Measurements from ENCODE around the gene TLX2. TPM values are rescaled to one million over a fixed set of nuclear protein-coding genes. Genes with fewer than 3 reads are reported as not detected.
A peak's percentile ranks its signal among the peaks of the same experiment; 100 is the strongest.

TLX2 gene
- total and polyA plus RNA-seq, 2 of the 4 experiments (the other 2 are of a cell fraction) = not detected

DNA sequence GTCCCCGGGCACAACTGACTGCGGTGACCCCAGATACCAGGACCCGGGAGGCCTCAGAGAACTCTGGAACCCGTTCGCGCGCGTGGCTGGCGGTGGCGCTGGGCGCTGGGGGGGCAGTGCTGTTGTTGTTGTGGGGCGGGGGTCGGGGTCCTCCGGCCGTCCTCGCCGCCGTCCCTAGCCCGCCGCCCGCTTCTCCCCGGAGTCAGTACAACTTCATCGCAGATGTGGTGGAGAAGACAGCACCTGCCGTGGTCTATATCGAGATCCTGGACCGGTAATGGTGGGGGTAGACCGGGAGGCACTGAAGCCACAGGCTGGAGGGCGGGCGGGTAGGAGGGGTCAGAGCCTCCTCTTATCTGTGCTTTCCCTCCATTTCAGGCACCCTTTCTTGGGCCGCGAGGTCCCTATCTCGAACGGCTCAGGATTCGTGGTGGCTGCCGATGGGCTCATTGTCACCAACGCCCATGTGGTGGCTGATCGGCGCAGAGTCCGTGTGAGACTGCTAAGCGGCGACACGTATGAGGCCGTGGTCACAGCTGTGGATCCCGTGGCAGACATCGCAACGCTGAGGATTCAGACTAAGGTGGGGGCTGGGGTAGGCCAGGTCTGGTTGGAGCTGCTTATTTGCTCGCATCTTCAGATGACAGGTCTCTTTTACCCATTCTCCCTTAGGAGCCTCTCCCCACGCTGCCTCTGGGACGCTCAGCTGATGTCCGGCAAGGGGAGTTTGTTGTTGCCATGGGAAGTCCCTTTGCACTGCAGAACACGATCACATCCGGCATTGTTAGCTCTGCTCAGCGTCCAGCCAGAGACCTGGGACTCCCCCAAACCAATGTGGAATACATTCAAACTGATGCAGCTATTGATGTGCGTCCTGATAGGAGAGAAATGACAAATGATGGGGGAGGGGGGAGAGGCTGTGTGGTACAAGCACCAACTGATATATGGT, 16.3 kb downstream of the TLX2 start:
- Histone ChIP-seq H3K56ac (ENCODE audit: extremely low read depth, insufficient read depth, low read length) (peak overlapping the region; percentile 50; the same call in 1 of the 2 replicates), H3K23ac (ENCODE audit: low read depth, low read length) (peak overlapping the region; percentile 92), H4K8ac (ENCODE audit: low read depth in 2 of 2, low read length in 2 of 2) (peak overlapping the region; percentile 27 to 71; a peak in 3 of 4 replicates), H3K9ac (ENCODE audit: low read depth, low read length) (peak overlapping the region; percentile 90), H3K4me1 (ENCODE audit: control insufficient read depth, insufficient read depth, low read length) (peaks cover 12% of the 10 kb centered on the region), H3K18ac (ENCODE audit: low read depth, low read length) (peak overlapping the region; percentile 4; the same call in 1 of the 2 replicates), H3K36me3 (ENCODE audit: control insufficient read depth, insufficient read depth, low read length) (peaks cover 43% of the 10 kb centered on the region), H3K14ac (replicated peaks; ENCODE audit: low read depth, low read length) (peak overlapping the region; percentile 97), H2BK20ac (ENCODE audit: low read depth, low read length) (no peak overlapping the region; the same call in 1 of the 2 replicates), H3K4me3 (ENCODE audit: insufficient read depth, low read depth, low read length) (peak overlapping the region; percentile 58), H3K4me2 (ENCODE audit: low read depth, low read length) (peak overlapping the region; percentile 90), H2AFZ (replicated peaks; ENCODE audit: low read length, poor library complexity) (peak overlapping the region; percentile 99), H3K27ac (ENCODE audit: insufficient read depth, low read length) (peak overlapping the region; percentile 85), H3K4ac (ENCODE audit: low read depth, low read length) (peak overlapping the region; percentile 89), H2AK5ac (ENCODE audit: low read depth, low read length) (peak overlapping the region; percentile 61), H2AK9ac (replicated peaks; ENCODE audit: low read depth, low read length, poor library complexity) (peak overlapping the region; percentile 100), H2BK5ac (ENCODE audit: low read depth, low read length, poor library complexity, severe bottlenecking) (peak overlapping the region; percentile 88), H3K27me3 (ENCODE audit: control insufficient read depth, insufficient read depth, low read length) (no peaks in the 10 kb centered on the region), H2BK15ac (ENCODE audit: low read depth, low read length) (peak overlapping the region; percentile 10; the same call in 1 of the 3 replicates), H3K9me1 (ENCODE audit: insufficient read depth, low read length) (peaks cover 19% of the 10 kb centered on the region), H3K9me3 (ENCODE audit: control insufficient read depth, insufficient read depth, low read length) (no peaks in the 10 kb centered on the region), H4K5ac (ENCODE audit: low read depth, low read length) (0 out of 2 replicates have a peak overlapping the region, but pooled peaks have one; percentile 11), H2BK120ac (ENCODE audit: low read depth, low read length) (peak overlapping the region; percentile 77), H4K20me1 (ENCODE audit: insufficient read depth, low read length) (peaks cover 13% of the 10 kb centered on the region), H4K91ac (ENCODE audit: insufficient read depth, low read depth, low read length) (peak overlapping the region; percentile 54), H3K79me1 (ENCODE audit: low read depth in 1 of 2, low read length in 2 of 2) (peaks cover 32 to 57% of the 10 kb centered on the region in 2 experiments)
- dilution Hi-C loops (cut with HindIII; ENCODE audit: low sequenced_read_pairs, unreplicated experiment) = no loop called here
- ATAC-seq (ENCODE audit: low read depth) (peak; percentile 39), DNase-seq (peak; percentile 52)
- intact Hi-C loops (cut with micrococcal nuclease) = no loop called here
- ChIA-PET CTCF (interaction anchor here (0.6 to 3.0 kb wide), 2 partner anchors 58 to 110 kb away, joined by 3 to 14 read pairs; no protein-coding TSS in a partner anchor), POLR2A (ENCODE audit: unreplicated experiment) (no interaction called here)
- 0% methylated on average over 5 of the region's 54 CpGs; no CpG with 5 or more reads in 1 of the 2 experiments for WGBS, 2 experiments (ENCODE audit: extremely low coverage in 2 of 2, insufficient read length in 1 of 2)
- no TSS peak for BruUV-seq (replicated peaks)
- in situ Hi-C loops (cut with MboI; ENCODE audit: low sequenced_read_pairs) = no loop called here
- TF ChIP-seq CHD1 (IDR thresholded peaks at IDR 0.05; ENCODE audit: low read depth, low read length) = no peak
- peak; percentile 52; the same call in 1 of the 2 replicates for TF ChIP-seq MXI1 (IDR thresholded peaks at IDR 0.05; ENCODE audit: borderline replicate concordance, low read depth, low read length)
